ENCODE results near the gene EML4.

Gene EML4

GRCh38 chr2:42187886-42188285 is 18.7 kb downstream of the EML4 start:
- no peak overlapping the region for H3K27ac ChIP-seq

GRCh38 chr2:42189235-42189566 is 20.0 kb downstream of the EML4 start:
- TF ChIP-seq ZFX (IDR thresholded peaks at IDR 0.05) (no peak), CTCF (conservative IDR thresholded peaks at IDR 0.05) (no peak)
- no peak overlapping the region for H3K27ac ChIP-seq

More at GRCh38 chr2:42187886-42188285, 18.7 kb downstream of the EML4 start:
- TF ChIP-seq CTCF (conservative IDR thresholded peaks at IDR 0.05) = no peak
- no peak for TF ChIP-seq ZFX (IDR thresholded peaks at IDR 0.05)

GRCh38 chr2:42190191-42190590 is 21.0 kb downstream of the EML4 start:
- no peak overlapping the region for H3K27ac ChIP-seq
- TF ChIP-seq CTCF (conservative IDR thresholded peaks at IDR 0.05) = no peak
- no peak for TF ChIP-seq ZFX (IDR thresholded peaks at IDR 0.05)

GRCh38 chr2:42191285-42192009 is 22.3 kb downstream of the EML4 start:
- TF ChIP-seq ZFX (IDR thresholded peaks at IDR 0.05) (no peak), CTCF (conservative IDR thresholded peaks at IDR 0.05) (no peak)
- no peak overlapping the region for H3K27ac ChIP-seq

GRCh38 chr2:42192010-42192373 is 22.8 kb downstream of the EML4 start:
- H3K27ac ChIP-seq = no peak overlapping the region

GRCh38 chr2:42192652-42193566 is 23.8 kb downstream of the EML4 start:
- no peak overlapping the region for H3K27ac ChIP-seq
- TF ChIP-seq CTCF (conservative IDR thresholded peaks at IDR 0.05) (no peak), ZFX (IDR thresholded peaks at IDR 0.05) (no peak)

More at GRCh38 chr2:42192010-42192373, 22.8 kb downstream of the EML4 start:
- no peak for TF ChIP-seq CTCF (conservative IDR thresholded peaks at IDR 0.05)
- TF ChIP-seq ZFX (IDR thresholded peaks at IDR 0.05) = no peak

- TF ChIP-seq ZFX (IDR thresholded peaks at IDR 0.05) = no peak
- no peak for TF ChIP-seq CTCF (conservative IDR thresholded peaks at IDR 0.05)
- H3K27ac ChIP-seq = no peak overlapping the region
Observed at GRCh38 chr2:42193722-42194187, 24.6 kb downstream of the EML4 start.
